GM20000 (cell line): ENCODE measurements around the gene LACC1.

Source experiments
- DNase-seq: peaks from one replicate; pipeline ENCODE4 v3.0.0; 2012; ENCODE audit warnings: low spot score
- TF ChIP-seq, protein P1 (sequence below): IDR thresholded peaks from 2 replicates; pipeline ENCODE4 v1.5.1; 2012; ENCODE audit warnings: mild to moderate bottlenecking, control low read depth; ENCODE audit errors: extremely low read depth, missing control alignments

The LACC1 gene

DNA sequence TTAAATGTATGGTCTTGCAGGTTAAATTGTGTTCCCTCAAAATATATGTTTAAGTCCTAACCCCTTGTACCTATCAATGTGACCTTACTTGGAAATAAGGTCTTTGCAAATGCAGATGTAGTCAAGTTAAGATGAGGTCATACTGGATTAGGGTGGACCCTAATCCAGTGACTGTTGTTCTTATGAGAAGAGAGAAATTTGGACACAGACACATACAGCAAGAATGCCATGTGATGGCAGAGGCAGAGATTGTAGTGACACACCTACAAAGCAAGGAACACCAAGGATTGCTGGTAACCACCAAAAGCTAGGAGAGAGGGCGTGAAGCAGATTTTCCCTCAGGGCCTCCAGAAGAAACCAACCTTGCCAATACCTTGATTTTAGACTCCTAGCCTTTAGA lies 50.2 kb downstream of the LACC1 start:
- TF ChIP-seq, protein P1, sequence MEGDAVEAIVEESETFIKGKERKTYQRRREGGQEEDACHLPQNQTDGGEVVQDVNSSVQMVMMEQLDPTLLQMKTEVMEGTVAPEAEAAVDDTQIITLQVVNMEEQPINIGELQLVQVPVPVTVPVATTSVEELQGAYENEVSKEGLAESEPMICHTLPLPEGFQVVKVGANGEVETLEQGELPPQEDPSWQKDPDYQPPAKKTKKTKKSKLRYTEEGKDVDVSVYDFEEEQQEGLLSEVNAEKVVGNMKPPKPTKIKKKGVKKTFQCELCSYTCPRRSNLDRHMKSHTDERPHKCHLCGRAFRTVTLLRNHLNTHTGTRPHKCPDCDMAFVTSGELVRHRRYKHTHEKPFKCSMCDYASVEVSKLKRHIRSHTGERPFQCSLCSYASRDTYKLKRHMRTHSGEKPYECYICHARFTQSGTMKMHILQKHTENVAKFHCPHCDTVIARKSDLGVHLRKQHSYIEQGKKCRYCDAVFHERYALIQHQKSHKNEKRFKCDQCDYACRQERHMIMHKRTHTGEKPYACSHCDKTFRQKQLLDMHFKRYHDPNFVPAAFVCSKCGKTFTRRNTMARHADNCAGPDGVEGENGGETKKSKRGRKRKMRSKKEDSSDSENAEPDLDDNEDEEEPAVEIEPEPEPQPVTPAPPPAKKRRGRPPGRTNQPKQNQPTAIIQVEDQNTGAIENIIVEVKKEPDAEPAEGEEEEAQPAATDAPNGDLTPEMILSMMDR, result no peak
- DNase-seq, result no peak

DNA sequence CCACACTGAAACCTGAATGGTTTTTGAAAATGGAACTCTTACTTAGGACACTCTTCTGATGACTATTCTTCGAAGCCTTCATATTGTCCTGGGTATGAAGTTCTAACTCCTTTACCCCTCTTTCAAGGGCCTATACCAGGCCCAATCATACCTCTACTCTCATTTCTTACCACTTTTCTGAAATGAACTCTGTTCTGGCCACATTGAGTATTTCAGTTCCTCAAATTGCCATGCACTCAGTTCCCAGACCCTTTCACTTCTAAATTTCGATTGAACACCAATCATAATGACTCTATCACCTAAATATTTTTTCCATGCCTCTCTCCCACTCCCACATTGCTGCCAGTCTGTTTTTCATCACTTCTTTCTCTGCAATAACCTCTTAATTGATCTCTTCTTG lies 53.7 kb downstream of the LACC1 start:
- peak; percentile 49 for DNase-seq
- TF ChIP-seq, protein P1, result no peak

DNA sequence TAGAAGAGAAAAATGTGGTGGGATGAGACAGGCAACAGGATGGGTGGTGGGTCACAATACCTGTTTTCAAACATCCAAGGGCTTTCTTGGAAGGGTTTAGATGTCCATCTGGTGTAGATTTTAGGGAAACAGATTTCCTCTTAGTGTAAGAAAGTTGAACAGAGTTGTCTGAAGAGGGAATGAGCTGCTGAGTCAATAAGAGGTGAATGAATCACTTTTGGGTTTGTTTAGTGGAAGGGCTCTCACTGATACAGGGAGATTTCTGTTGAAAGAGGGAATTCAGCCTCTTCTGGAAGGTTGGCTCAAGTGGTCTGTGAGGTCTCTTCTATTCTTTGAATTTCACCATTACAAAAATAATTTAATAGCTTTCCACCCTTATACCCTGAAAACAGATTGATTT lies 54.6 kb downstream of the LACC1 start:
- TF ChIP-seq, protein P1, result no peak
- DNase-seq, result no peak

DNA sequence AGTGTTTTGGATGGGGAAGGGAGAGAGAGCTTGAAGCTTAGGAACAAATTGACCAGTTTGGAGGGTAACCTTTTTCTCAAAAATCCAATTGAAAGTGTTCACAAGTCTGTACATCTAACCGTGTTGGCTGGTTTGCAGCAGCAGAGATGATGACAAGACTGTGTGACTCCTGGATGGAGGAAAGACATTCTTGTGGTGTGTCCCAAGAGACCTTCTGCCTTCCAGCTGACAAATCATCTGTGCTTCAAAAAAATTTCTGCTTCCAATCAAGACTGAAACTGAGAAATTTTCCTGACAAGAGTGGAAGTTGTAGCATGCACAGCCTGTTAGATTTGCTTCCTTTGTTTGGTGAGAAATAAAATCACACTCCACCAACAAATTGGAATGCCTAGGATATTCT lies 56.2 kb downstream of the LACC1 start:
- no peak for DNase-seq
- TF ChIP-seq, protein P1, result no peak

DNA sequence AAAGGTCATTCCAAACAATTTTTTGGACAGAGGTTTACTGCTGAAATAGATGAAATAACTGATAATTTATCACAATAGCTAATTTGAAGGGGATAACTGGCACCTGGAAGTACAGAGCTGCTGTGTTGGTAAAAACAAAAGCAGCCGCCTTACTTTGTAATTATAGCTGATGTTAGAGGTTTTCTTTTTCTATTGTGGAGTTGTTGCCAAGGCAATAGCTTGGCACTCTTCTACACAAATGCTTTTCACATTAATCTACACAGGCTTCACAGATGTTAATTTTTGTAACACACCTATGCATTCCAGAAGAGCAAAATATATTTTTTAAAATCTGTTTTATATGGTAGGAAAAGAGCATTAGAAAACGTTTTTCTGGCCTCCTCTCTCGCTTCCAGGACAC lies 56.9 kb downstream of the LACC1 start:
- TF ChIP-seq, protein P1, result no peak
- DNase-seq, result no peak

DNA sequence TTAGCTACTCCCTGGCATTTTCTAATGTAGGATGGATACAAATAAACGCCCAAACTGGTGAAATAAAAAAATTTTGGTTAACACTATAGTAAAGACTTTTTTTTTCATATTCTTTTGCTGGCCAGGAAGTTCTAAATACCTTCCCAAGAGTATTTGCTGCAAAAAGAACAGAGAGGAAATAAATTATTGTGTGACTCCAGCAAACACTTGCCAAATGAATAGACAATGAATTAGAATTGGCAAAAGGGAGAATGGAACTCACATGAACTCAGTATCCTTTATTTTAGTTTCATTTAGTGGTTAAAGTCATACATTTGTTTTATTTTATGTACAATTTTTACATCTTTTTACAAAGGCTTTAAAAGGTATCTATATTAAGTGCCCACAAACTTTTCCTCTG lies 58.1 kb downstream of the LACC1 start:
- TF ChIP-seq, protein P1, result no peak
- no peak for DNase-seq

DNA sequence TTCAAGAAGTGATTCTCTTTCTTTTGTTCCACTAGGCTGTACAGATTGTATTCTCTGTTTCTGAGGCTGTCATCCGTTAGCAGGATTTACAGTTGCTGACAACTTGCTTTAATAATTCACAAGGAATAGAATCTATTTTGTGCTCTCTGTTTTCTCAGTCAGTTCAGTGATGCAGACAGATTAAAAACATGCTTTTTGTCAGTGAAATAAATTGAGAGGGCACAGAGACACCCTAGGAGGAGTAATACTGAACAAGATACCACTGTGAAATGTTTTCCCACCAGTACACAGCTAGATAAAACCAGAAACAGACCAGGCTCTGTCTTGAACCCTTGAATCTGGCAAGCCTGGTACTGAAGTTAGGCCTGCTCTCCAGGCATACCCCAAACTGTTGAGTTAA lies 58.7 kb downstream of the LACC1 start:
- no peak for DNase-seq
- TF ChIP-seq, protein P1, result no peak
